HL-60 (cell line): ENCODE data around the gene GPX4.
A peak's percentile ranks its signal among the peaks of the same experiment; 100 is the strongest.

Experiments
- DNase-seq, 2 experiments: peaks; one replicate each; pipeline ENCODE4 v3.0.0-alpha.2; 2010 to 2020; ENCODE audit warnings: low read depth in 1 of 2, low spot score in 1 of 2
- H3K27ac ChIP-seq: fragments of 250-450 bp; sonication (Bioruptor Pico); replicated peaks from 2 replicates; pipeline ENCODE4 v1.5.1; 2020; ENCODE audit warnings: mild to moderate bottlenecking, moderate library complexity
- H3K27me3 ChIP-seq: fragments of 250-450 bp; sonication (Bioruptor Pico); 2 replicates; pipeline ENCODE4 v1.5.1; 2021; ENCODE audit warnings: mild to moderate bottlenecking, moderate library complexity; ENCODE audit not compliant: insufficient read depth, poor library complexity, severe bottlenecking
- H3K4me3 ChIP-seq: replicated peaks from 2 replicates; pipeline ENCODE4 v1.5.1; 2011; ENCODE audit warnings: mild to moderate bottlenecking, control low read depth, low read length; ENCODE audit not compliant: insufficient read depth
- GABPA ChIP-seq: IDR thresholded peaks from 2 replicates; pipeline ENCODE4 v1.6.1; 2012; ENCODE audit warnings: low read depth
- POLR2AphosphoS5 ChIP-seq: IDR thresholded peaks from 2 replicates; pipeline ENCODE4 v1.6.1; 2012; ENCODE audit warnings: low read depth
- REST ChIP-seq: IDR thresholded peaks from 2 replicates; pipeline ENCODE4 v1.6.1; 2012; ENCODE audit warnings: low read depth; ENCODE audit not compliant: insufficient replicate concordance
- SPI1 ChIP-seq: IDR thresholded peaks from 2 replicates; pipeline ENCODE4 v1.6.1; 2012; ENCODE audit warnings: low read depth, mild to moderate bottlenecking, borderline replicate concordance
- TF ChIP-seq, protein P1 (sequence below): IDR thresholded peaks from one replicate; pipeline ENCODE4 v1.5.1; 2011; ENCODE audit warnings: low read length, control low read depth, inconsistent platforms; ENCODE audit not compliant: insufficient read depth

Gene GPX4

DNA sequence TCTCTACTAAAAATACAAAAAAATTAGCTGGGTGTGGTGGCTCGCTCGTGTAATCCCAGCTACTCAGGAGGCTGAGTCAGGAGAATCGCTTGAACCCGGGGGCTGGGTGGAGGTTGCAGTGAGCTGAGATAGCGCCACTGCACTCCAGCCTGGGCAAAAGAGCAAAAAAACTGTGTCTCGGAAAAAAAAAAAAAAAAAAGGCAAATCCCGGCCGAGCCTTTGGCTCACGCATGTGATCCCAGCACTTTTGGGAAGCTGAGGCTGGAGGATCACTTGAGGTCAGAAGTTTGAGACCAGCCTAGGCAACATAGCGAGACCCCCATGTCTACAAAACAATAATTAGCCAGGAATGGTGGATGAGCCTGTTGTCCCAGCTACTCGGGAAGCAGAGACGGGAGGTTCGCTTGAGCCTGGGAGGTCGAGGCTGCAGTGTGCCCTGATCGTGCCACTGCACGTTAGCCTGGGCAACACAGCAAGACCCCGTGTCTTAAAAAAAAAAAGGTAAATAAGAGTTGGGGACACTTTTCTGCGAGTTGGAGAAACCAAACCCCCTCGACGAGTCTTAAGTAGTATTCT lies 574 bp upstream of the GPX4 start:
- DNase-seq, result no peak
- Histone ChIP-seq H3K27ac (peak overlapping the region; percentile 45; the same call in 1 of the 2 replicates), H3K4me3 (no peak overlapping the region), H3K27me3 (no peaks in the 10 kb centered on the region)
- no peak for TF ChIP-seq SPI1
- TF ChIP-seq, protein P1, sequence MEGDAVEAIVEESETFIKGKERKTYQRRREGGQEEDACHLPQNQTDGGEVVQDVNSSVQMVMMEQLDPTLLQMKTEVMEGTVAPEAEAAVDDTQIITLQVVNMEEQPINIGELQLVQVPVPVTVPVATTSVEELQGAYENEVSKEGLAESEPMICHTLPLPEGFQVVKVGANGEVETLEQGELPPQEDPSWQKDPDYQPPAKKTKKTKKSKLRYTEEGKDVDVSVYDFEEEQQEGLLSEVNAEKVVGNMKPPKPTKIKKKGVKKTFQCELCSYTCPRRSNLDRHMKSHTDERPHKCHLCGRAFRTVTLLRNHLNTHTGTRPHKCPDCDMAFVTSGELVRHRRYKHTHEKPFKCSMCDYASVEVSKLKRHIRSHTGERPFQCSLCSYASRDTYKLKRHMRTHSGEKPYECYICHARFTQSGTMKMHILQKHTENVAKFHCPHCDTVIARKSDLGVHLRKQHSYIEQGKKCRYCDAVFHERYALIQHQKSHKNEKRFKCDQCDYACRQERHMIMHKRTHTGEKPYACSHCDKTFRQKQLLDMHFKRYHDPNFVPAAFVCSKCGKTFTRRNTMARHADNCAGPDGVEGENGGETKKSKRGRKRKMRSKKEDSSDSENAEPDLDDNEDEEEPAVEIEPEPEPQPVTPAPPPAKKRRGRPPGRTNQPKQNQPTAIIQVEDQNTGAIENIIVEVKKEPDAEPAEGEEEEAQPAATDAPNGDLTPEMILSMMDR, result no peak
- no peak for TF ChIP-seq REST
- no peak for TF ChIP-seq POLR2AphosphoS5
- no peak for TF ChIP-seq GABPA

DNA sequence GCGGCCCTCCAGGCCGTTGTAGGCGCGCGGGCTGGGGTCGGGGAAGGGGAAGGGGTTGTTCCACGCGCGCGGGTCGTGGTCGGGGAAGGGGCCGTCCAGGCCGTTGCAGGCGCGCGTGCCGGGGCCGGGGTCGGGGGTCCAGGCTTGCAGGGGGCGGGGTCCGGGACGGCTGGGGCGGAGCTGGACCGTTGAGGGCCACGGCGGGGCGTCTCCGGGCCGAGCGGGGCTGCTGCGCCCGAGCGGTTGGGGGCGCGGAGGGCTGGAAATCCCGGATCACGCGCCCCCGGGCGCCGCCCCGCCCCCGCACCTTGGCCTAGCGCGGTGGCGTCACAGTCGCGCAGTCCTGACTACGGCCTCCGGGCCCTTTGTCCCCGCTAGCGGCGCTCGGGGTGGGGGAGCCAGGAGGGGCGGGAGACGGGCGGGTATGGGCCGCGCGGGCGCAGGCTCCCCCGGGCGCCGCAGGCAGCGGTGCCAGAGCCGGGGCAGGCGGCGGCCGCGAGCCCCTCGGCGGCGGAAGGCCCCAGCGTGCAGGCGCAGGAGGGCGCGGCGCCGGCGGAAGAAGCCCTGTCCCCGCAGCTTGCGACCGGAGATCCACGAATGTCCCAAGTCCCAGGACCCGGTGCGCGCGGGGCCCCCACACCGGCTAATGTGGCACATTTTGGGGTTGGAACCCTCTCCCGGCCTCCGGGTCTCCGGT lies 665 bp downstream of the GPX4 start:
- Histone ChIP-seq H3K27me3 (no peaks in the 10 kb centered on the region), H3K27ac (peak overlapping the region; percentile 77), H3K4me3 (peak overlapping the region; percentile 72)
- peak in 1 of 2 experiments; percentile 59 for DNase-seq
- TF ChIP-seq REST (no peak), SPI1 (no peak)
- TF ChIP-seq, protein P1, result no peak

DNA sequence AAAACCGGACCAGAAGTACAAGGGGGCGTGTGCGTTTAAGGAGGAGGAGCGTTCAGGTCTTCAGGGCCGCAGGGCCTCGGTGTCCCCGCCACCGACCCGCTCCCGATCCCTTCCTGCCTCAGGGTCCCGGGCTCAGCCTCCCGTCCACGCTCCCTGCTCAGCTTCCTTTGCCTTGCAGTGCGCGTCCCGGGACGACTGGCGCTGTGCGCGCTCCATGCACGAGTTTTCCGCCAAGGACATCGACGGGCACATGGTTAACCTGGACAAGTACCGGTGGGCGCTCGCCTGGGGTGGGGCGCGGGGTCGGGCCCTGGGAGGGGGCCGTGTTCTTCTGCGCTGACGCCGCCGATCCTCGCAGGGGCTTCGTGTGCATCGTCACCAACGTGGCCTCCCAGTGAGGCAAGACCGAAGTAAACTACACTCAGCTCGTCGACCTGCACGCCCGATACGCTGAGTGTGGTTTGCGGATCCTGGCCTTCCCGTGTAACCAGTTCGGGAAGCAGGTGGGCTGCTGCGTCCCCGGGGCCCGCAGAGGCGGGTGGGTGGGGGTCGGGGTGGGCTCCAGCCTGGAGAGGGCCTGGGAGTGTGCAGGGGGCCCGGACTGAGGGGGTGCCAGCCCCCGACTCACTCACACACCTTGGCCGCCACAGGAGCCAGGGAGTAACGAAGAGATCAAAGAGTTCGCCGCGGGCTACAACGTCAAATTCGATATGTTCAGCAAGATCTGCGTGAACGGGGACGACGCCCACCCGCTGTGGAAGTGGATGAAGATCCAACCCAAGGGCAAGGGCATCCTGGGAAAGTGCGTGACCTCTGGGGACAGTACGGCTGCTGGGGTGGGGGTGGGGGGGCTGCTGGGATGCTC lies 1.4 kb downstream of the GPX4 start:
- Histone ChIP-seq H3K4me3 (peak overlapping the region; percentile 72), H3K27ac (peak overlapping the region; percentile 50), H3K27me3 (no peaks in the 10 kb centered on the region)
- no peak for DNase-seq
- TF ChIP-seq GABPA, result no peak
